ENCODE results near the gene GPR152. TPM values are rescaled to one million over a fixed set of nuclear protein-coding genes. Genes with fewer than 3 reads are reported as not detected.
A peak's percentile ranks its signal among the peaks of the same experiment; 100 is the strongest.

Gene GPR152
- total RNA-seq (2022) (not detected in 2 replicates), Bru-seq, nascent RNA (percentile 4 among the genes with signal in this experiment), BruChase-seq, experiment 1, labeled RNA remaining after a 6-hour chase (not detected), BruChase-seq, experiment 2, labeled RNA remaining after a 2-hour chase (not detected)
- long read RNA-seq, result 0 reads

- BruUV-seq (replicated peaks), result TSS peak; percentile 72
- peak within 1 kb of the TSS; percentile 75 for H3K4me3 Mint-ChIP-seq (ENCODE audit: low read depth, unreplicated experiment)
Measured at GRCh38 chr11:67452141-67452952, at the start of gene GPR152. Gene GPR152 (minus strand): TSS chr11:67452729. CDS start chr11:67452724, 5 bp downstream.

GRCh38 chr11:67501854-67502253 is 49.3 kb upstream of the GPR152 start:
- no peak for TF ChIP-seq CTCF (IDR thresholded peaks at IDR 0.05; ENCODE audit: unreplicated experiment)

More at GRCh38 chr11:67452141-67452952, at the start of gene GPR152:
- peak; percentile 90 for DNase-seq
- Mint-ChIP-seq H3K27me3 (ENCODE audit: unreplicated experiment) (no peaks in the 10 kb centered on the region), H3K36me3 (ENCODE audit: insufficient read depth, unreplicated experiment) (peaks cover 15% of the 10 kb centered on the region), H3K27ac (ENCODE audit: unreplicated experiment) (peak within 1 kb of the TSS; percentile 78), H3K9me3 (ENCODE audit: low read depth, unreplicated experiment) (no peaks in the 10 kb centered on the region), H3K4me1 (ENCODE audit: low read depth, unreplicated experiment) (peaks cover 15% of the 10 kb centered on the region)
- intact Hi-C loops (cut with micrococcal nuclease; ENCODE audit: unreplicated experiment), result no loop called here
- CTCF ChIA-PET, result interaction anchor here (0.7 to 1.7 kb wide), 6 partner anchors 13 to 70 kb away, joined by 3 to 10 read pairs (median 4); partner anchors contain the start of genes AIP, PPP1CA and TMEM134
- no peak for TF ChIP-seq CTCF (IDR thresholded peaks at IDR 0.05; ENCODE audit: unreplicated experiment)

GRCh38 chr11:67500831-67501715 is 48.5 kb upstream of the GPR152 start:
- Mint-ChIP-seq H3K4me1 (ENCODE audit: low read depth, unreplicated experiment) (peaks cover 10% of the 10 kb centered on the region), H3K27me3 (ENCODE audit: unreplicated experiment) (no peaks in the 10 kb centered on the region), H3K9me3 (ENCODE audit: low read depth, unreplicated experiment) (no peaks in the 10 kb centered on the region), H3K27ac (ENCODE audit: unreplicated experiment) (no peak overlapping the region), H3K36me3 (ENCODE audit: insufficient read depth, unreplicated experiment) (peaks cover 61% of the 10 kb centered on the region), H3K4me3 (ENCODE audit: low read depth, unreplicated experiment) (no peak overlapping the region)
- BruUV-seq (replicated peaks), result TSS peak; percentile 22
- intact Hi-C loops (cut with micrococcal nuclease; ENCODE audit: unreplicated experiment), result loop anchor here (10.0 kb wide), 2 partner anchors 76 to 146 kb away; partner anchors contain the start of genes POLD4 and RPS6KB2
- no peak for DNase-seq
- CTCF ChIA-PET, result no interaction called here
- TF ChIP-seq CTCF (IDR thresholded peaks at IDR 0.05; ENCODE audit: unreplicated experiment), result no peak

More at GRCh38 chr11:67501854-67502253, 49.3 kb upstream of the GPR152 start:
- Mint-ChIP-seq H3K4me3 (ENCODE audit: low read depth, unreplicated experiment) (no peak overlapping the region), H3K27me3 (ENCODE audit: unreplicated experiment) (no peaks in the 10 kb centered on the region), H3K4me1 (ENCODE audit: low read depth, unreplicated experiment) (peaks cover 17% of the 10 kb centered on the region), H3K27ac (ENCODE audit: unreplicated experiment) (no peak overlapping the region), H3K36me3 (ENCODE audit: insufficient read depth, unreplicated experiment) (peaks cover 62% of the 10 kb centered on the region), H3K9me3 (ENCODE audit: low read depth, unreplicated experiment) (no peaks in the 10 kb centered on the region)
- BruUV-seq (replicated peaks), result no TSS peak
- CTCF ChIA-PET, result no interaction called here
- intact Hi-C loops (cut with micrococcal nuclease; ENCODE audit: unreplicated experiment), result loop anchor here (10.0 kb wide), 2 partner anchors 77 to 147 kb away; partner anchors contain the start of genes POLD4 and RPS6KB2
- DNase-seq, result no peak

- no peak for TF ChIP-seq CTCF (IDR thresholded peaks at IDR 0.05; ENCODE audit: unreplicated experiment)
- intact Hi-C loops (cut with micrococcal nuclease; ENCODE audit: unreplicated experiment), result loop anchor here (10.0 kb wide), 2 partner anchors 76 to 146 kb away; partner anchors contain the start of genes POLD4 and RPS6KB2
- no peaks in the 10 kb centered on the region for H3K9me3 Mint-ChIP-seq (ENCODE audit: low read depth, unreplicated experiment)
- H3K4me1 Mint-ChIP-seq (ENCODE audit: low read depth, unreplicated experiment), result peaks cover 3% of the 10 kb centered on the region
- no TSS peak for BruUV-seq (replicated peaks)
- no peak overlapping the region for H3K4me3 Mint-ChIP-seq (ENCODE audit: low read depth, unreplicated experiment)
- no peak for DNase-seq
- H3K27me3 Mint-ChIP-seq (ENCODE audit: unreplicated experiment), result no peaks in the 10 kb centered on the region
- H3K36me3 Mint-ChIP-seq (ENCODE audit: insufficient read depth, unreplicated experiment), result peaks cover 61% of the 10 kb centered on the region
- CTCF ChIA-PET, result no interaction called here
- H3K27ac Mint-ChIP-seq (ENCODE audit: unreplicated experiment), result no peak overlapping the region
Measured at GRCh38 chr11:67500484-67500821, 47.9 kb upstream of the GPR152 start.
